ENCODE measurements around the gene STARD5.

The STARD5 gene

GRCh38 chr15:81298611-81299010, 25.3 kb downstream of the STARD5 start:
- TF ChIP-seq CTCF (IDR thresholded peaks at IDR 0.05; ENCODE audit: borderline replicate concordance, insufficient read depth, low read depth, low read length): no peak
- peak overlapping the region; percentile 65 for H3K4me3 ChIP-seq (ENCODE audit: low read depth, low read length)

- TF ChIP-seq CTCF (IDR thresholded peaks at IDR 0.05; ENCODE audit: borderline replicate concordance, insufficient read depth, low read depth, low read length): no peak
- H3K4me3 ChIP-seq (ENCODE audit: low read depth, low read length): peak overlapping the region; percentile 65
Observed at GRCh38 chr15:81297603-81298575, 26.1 kb downstream of the STARD5 start.

- TF ChIP-seq CTCF (IDR thresholded peaks at IDR 0.05; ENCODE audit: borderline replicate concordance, insufficient read depth, low read depth, low read length): no peak
- H3K4me3 ChIP-seq (ENCODE audit: low read depth, low read length): peak overlapping the region; percentile 65
Observed at GRCh38 chr15:81297147-81297572, 26.8 kb downstream of the STARD5 start.

GRCh38 chr15:81296673-81297072, 27.3 kb downstream of the STARD5 start:
- peak overlapping the region; percentile 65 for H3K4me3 ChIP-seq (ENCODE audit: low read depth, low read length)
- TF ChIP-seq CTCF (IDR thresholded peaks at IDR 0.05; ENCODE audit: borderline replicate concordance, insufficient read depth, low read depth, low read length): no peak

- no peak for TF ChIP-seq CTCF (IDR thresholded peaks at IDR 0.05; ENCODE audit: borderline replicate concordance, insufficient read depth, low read depth, low read length)
Observed at GRCh38 chr15:81296186-81296585, 27.8 kb downstream of the STARD5 start.

GRCh38 chr15:81295486-81296121, 28.3 kb downstream of the STARD5 start:
- peak overlapping the region; percentile 12 for H3K4me3 ChIP-seq (ENCODE audit: low read depth, low read length)
- no peak for TF ChIP-seq CTCF (IDR thresholded peaks at IDR 0.05; ENCODE audit: borderline replicate concordance, insufficient read depth, low read depth, low read length)

More at GRCh38 chr15:81296186-81296585, 27.8 kb downstream of the STARD5 start:
- peak overlapping the region; percentile 22 for H3K4me3 ChIP-seq (ENCODE audit: low read depth, low read length)

Measured in GM12875 (cell line).